Stimulated activated CD4-positive, alpha-beta T cell treated with anti-CD3 and anti-CD28 coated beads, Interleukin-4, amount 100 ng/mL, for 1 hour (primary cell): ENCODE measurements around the gene CLDN19.
A peak's percentile ranks its signal among the peaks of the same experiment; 100 is the strongest.

ENCODE experiments used
- DNase-seq: peaks from one replicate; pipeline ENCODE4 v3.0.0-alpha.2; 2020

CLDN19 gene

GRCh38 chr1:42692911-42693310 is 47.1 kb downstream of the CLDN19 start:
- DNase-seq: no peak

- no peak for DNase-seq
Observed at GRCh38 chr1:42692461-42692860, 47.6 kb downstream of the CLDN19 start.

GRCh38 chr1:42691157-42691498 is 48.9 kb downstream of the CLDN19 start:
- no peak for DNase-seq

GRCh38 chr1:42690477-42691156 is 49.4 kb downstream of the CLDN19 start:
- DNase-seq: no peak

- no peak for DNase-seq
Observed at GRCh38 chr1:42689912-42690311, 50.1 kb downstream of the CLDN19 start.

GRCh38 chr1:42686418-42686817 is 53.6 kb downstream of the CLDN19 start:
- DNase-seq: no peak

GRCh38 chr1:42684139-42684538 is 55.9 kb downstream of the CLDN19 start:
- peak; percentile 7 for DNase-seq
